Activated CD8-positive, alpha-beta memory T cell treated with anti-CD3 and anti-CD28 coated beads, Interleukin-2, amount 50 U/mL, for 24 hours (primary cell): Measurements from ENCODE around the gene IL1B.

Experiments
- DNase-seq: peaks from one replicate; pipeline ENCODE4 v3.0.0-alpha.2; 2020; ENCODE audit errors: extremely low read depth

Gene IL1B

DNA sequence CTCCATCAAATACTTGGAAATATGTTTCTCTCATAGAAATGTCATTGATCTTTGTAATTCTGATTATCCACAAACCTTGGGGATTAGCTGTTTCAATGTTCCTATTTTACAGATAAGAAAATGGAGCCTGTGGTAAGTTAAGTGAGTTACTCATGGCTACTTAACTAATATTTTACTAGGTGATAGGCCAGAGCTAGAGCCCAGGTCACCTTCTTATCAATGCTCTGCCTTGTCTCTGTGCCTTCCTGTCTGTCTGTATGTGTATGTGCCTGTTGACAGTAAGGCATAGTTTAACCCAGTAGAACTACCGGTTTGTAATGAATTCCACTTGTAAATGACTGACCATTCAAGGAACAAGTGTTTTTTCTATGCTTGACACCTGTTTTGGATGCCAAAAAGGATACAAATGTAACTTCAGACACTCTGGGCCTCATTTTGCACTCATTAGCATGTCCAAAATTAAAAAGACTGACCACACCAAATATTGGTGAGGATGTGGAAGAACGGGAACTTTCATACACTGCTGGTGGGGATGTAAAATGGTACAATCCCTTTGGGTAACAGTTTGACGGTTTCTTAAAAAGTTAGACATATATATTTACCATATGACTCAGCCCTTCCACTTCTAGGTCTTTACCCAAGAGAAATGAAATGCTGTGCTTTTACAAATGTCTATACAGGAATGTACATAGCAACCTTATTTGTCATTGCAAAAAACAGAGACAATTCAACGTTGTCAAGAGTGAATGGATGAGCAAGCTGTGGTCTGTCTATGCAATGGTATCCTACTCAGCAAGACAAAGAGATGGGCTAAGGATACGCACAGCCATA is 32.7 kb downstream of the IL1B start:
- DNase-seq: no peak

- DNase-seq: no peak
Measured at GRCh38 chr2:112800881-112801583, 35.5 kb downstream of the IL1B start.

DNA sequence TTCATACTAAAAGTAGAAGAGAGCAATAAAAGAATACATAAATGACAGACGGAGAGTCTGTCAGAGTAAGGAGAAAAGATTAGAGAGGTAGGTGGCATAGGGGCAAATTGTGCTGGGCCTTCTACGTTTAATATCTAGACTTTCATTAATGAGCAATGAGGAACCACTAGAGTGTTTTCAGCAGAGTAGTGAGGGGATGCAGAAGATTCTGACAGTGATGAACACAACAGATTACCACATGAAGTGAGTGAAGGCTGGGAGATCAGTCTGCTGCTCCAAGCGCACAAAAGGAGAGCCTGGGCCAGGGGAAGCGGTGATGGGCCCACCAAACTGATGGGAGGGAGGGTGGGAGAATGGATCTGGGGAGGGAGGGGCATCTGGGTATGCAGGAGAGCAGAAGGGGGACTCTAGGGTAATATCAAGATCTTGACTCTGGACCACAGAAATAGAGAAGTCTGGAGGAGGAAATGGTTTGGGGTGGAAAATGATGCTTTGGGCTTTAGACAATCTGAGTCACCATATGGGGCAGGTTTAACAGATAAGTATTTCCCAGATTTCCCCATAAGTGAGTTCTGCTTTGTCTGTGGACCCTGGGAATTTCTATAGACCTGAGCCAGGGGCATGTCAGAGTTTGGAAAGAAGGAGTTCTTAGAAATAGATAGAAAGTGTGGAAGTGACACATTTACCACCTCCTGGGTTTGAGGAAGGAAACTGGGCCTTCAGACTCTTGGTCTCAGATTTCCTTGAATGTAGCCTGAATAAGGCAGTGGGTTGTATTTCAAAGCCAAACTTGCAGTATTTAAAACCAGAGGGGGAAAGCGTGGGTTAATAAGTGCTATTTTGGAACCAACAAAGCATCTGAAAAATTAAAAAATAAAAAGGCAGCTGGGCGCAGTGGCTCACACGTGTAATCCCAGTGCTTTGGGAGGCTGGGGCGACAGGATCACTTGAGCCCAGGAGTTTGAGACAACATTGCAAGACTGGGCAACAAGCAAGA is 37.3 kb downstream of the IL1B start:
- no peak for DNase-seq

GRCh38 chr2:112796486-112796885 is 40.1 kb downstream of the IL1B start:
- DNase-seq: no peak

DNA sequence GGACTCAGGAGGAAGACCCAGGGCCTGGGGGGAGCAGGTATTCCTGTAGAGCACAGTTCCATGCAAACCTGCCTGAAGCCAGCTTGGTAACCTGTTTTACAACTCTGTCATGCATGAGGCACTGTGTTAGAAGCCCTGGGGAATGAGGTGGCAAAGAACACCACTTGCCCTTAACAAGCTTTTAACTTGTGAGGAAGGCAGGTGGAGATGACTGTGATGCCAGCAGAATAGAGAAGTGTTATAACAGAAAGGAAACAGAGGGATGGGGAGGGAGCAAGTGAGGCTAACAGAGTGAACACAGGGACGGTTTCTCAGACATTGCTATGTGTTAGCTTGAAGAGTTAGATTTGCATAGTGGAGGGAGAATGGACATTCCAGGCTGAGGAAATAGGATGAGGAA is 40.8 kb downstream of the IL1B start:
- no peak for DNase-seq

GRCh38 chr2:112794841-112795240 is 41.7 kb downstream of the IL1B start:
- DNase-seq: no peak

DNA sequence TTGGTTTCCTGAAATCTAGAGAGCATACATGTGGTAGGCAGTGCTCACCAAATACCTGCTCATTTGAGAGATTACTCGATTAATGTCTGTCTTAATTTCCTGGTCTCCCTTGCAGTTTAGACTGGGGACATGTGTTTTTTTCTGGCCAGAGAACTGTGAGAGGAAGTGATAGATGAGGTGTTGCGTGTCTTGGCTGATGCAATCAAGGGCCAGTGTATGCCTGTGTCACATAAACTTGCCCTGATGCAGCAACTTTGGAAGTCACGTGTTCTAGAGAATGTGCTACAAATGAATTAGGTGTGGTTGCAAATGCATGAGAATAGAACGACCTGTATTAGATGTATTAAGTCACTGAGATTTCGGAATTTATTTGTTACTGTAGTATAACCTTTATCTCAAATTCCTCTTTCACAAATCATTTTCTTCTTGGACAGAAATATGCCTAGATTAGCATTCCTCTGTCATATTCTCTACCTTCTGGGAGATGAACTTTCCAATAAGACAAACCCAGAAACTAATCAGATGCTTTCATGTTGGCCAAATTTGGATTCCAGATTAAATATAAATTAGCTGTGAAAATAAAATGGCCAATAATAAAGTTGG is 42.3 kb downstream of the IL1B start:
- DNase-seq: no peak

DNA sequence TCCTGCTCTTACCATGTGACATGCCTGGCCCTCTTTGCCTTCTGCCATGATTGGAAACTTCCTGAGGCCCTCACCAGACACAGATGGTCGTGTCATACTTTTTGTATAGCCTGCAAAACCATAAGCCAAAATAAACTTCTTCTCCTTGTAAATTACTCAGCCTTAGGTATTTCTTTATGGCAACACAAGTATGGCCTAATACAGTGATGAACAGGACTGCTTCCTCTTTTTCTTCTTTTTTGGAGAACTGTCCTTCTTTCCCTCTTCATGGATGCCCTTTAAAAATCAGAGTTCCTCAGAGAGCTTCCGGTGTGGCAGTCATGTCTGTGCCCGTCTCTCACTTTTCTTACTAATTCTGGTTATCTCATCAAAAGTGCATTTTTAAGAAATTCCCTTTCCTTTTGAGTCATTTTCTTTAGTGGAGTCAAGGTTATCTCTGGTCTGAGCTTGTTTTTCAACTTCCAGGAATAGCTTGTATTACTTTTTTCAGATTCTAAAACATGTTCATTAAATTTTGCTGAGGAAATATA is 43.1 kb downstream of the IL1B start:
- no peak for DNase-seq

DNA sequence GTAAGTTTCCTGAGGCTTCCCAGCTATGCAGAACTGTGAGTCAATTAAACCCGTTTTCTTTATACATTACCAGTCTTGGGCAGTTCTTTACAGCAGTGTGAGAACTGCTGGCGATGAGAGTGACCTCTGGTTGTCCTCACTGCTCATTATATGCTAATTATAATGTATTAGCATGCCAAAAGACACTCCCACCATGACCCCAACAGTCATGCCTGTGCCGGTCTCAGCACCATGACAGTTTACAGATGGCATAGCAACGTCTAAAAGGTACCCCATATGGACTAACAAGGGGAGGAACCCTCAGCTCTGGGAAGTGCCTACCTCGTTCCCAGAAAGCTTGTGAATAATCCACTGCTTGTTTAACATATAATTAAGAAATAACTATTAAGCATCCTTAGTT is 44.2 kb downstream of the IL1B start:
- no peak for DNase-seq

- DNase-seq: no peak
Measured at GRCh38 chr2:112791693-112792230, 44.8 kb downstream of the IL1B start.

GRCh38 chr2:112791019-112791418 is 45.6 kb downstream of the IL1B start:
- no peak for DNase-seq

- no peak for DNase-seq
Measured at GRCh38 chr2:112790305-112790704, 46.3 kb downstream of the IL1B start.

DNA sequence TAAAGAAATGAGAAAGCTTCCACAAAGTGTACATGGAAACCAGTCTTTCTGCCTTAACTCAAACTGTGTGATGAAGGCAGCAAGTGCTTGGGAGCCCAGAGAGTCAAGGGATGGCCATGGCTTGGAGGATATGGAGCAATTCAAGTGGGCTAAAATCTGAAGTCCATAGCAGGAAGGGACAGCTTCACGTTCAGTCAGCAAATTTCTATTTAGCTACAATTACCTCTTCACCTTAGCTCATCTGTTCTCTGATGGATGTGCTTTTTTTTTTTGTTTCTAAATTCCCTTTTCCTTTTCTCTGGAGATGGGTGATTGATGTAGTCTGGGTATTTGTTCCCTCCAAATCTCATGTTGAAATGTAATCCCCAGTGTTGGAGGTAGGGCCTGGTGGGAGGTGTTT is 47.4 kb downstream of the IL1B start:
- no peak for DNase-seq

GRCh38 chr2:112788653-112789052 is 47.9 kb downstream of the IL1B start:
- DNase-seq: no peak

DNA sequence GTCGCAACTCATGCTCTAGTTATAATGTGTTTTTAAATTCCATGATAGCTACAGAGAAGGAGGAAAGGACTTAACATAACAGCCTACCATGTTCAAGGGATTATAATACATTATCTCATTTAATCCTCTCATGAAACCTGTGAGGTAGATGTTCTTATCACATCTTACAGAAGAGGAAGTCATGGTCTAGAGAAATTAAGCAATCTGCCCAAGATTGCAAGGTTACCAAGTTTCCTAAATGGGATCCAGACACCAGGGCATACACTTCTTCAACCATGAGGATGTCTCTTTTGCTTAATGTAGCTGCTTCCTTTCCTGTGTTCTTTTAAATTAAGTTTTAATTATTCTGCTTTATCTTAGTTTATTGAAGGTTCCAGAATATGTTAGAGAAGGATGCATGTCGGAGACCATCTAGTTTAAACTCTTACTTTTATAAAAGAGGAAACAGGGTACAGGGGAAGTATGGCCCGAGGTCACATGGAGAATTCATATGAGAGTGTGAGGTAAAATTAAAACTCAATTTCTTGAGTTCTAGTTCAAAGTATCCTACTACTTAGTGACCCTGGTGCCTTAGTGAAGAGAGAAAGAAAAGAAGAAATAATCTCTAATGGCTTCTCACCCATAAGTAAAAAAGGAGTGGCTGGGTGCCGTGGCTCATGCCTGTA is 48.7 kb downstream of the IL1B start:
- no peak for DNase-seq

GRCh38 chr2:112787294-112787693 is 49.3 kb downstream of the IL1B start:
- DNase-seq: no peak

- DNase-seq: no peak
Measured at GRCh38 chr2:112784199-112785189, 52.1 kb downstream of the IL1B start, which contains the start of gene IL1A. TSS of gene IL1A (minus strand) at chr2:112784493. CDS start at chr2:112783770, 723 bp downstream.

GRCh38 chr2:112783187-112783714 is 53.3 kb downstream of the IL1B start:
- DNase-seq: no peak

- no peak for DNase-seq
Measured at GRCh38 chr2:112782234-112782799, 54.3 kb downstream of the IL1B start.
